Stimulated activated CD8-positive, alpha-beta memory T cell treated with anti-CD3 and anti-CD28 coated beads, Interleukin-7, amount 100 ng/mL, for 48 hours (primary cell): ENCODE data around the gene KLF16.

Experiments
- DNase-seq, 2 donors: peaks; one replicate each; pipeline ENCODE4 v3.0.0-alpha.2; 2020; ENCODE audit warnings: low read depth in 1 of 2; ENCODE audit errors: extremely low read depth in 1 of 2

KLF16 gene

DNA sequence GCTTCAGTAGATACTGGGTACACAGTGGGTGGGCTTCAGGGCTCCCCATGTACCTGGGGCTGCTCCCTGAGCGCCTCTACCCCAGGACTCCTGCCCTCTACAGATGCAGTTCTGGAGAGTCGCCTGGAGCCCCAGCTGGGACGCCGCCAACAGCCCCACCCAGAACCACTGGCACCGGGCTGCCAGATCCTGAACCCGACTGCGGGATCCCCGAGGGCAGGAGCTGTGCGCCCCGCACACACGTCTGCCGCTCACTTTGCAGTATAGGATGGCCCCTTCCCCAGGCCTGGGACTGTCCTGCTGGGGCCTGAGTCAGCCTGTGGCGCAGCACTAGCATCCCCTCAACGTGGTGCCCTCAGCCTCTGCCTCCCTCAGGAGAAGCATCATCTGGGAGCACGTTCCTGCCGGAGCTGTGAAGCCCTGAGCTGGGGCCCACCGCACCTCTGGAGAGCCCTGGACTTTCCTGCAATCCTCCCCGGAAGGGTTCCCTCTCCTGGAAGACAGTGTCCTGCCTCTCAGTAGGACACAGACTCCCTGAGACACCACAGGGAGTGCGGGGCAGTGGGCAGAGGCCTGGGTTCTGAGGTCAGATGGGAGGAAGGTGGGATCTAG is 18.8 kb downstream of the KLF16 start:
- DNase-seq, result no peak

DNA sequence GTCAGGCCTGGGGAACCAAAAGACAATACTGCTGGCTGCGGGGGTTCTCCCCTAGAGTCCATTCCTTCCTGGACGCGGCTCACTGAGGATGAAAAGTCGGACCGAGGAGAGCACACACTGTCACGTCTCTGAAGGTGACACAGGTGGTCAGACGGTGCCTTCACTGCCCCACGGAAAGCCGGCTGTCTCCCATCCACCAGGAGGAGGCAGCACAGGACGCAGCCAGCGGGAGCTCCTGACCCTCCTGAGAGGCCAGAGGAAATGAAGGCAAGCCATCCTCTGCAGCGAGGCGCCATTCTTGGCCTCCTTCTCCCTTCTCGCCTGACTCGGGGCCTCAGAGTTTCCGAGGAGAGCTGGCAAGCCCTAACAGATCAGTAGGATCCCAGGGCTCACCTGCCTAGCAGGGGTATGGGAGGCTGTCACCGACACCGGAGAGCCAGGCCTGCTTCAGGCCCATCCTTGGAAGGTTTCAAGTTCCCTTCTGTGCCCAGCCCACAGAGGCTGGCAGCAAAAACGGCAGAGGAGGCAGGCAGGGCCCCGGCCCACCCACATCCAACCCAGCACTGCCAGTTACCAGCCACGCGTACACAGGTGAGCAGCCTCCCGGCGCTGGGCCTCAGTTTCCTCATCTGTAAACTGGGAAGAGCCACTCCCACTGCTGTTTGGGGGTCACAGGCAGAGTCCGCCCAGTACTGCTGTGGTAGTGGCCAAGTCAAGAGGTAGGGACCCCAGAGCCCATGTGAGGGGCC is 19.6 kb downstream of the KLF16 start:
- DNase-seq, result no peak

DNA sequence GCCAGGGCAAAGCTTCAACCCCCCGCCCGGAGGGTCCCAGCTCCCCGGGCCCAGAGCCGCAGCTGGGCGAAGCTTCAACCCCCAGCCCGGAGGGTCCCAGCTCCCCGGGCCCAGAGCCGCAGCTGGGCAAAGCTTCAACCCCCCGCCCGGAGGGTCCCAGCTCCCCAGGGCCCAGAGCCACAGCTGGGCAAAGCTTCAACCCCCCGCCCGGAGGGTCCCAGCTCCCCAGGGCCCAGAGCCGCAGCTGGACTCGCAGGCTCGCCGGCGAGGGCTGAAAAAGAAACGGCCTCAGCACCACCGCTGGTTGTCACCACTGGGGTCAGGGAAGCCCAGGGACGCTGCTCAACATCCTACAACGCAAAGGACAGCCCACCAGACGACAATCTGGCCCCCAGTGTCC is 20.3 kb downstream of the KLF16 start:
- no peak for DNase-seq

DNA sequence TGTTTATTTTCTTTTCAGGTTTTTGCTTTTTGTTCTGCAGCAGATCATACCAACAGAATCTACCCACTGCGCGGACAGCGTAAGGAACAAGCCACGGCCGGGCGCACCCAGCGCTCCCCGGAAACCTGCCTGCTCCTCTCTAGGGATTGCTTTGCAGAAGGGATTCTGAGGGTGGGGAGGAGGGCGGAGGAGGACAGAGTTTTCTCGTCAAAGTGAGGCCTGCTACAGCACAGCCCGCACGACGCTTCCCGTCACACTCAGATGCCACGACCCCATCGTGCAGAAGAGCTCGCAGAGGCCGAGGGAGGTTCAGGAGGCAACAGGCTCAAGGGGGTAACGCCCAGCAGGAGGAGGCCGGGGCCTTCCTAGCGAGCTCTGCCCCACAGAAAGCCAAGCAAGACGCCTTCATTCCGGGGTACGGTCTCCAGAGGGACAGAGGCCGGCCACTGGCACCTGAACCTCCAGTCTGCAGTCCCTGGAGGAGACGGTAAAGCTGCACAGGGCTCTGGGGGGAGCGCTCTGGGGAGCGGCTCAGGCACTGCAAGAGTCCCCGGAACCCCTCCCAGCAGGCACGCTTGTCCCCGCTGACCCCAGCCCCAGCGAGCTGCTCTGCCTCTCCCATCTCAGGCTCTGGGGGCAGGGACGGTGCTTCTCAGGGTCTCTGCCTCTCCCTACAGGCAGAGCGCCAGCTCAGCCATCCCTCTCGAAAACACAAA is 22.0 kb downstream of the KLF16 start:
- DNase-seq, result no peak

DNA sequence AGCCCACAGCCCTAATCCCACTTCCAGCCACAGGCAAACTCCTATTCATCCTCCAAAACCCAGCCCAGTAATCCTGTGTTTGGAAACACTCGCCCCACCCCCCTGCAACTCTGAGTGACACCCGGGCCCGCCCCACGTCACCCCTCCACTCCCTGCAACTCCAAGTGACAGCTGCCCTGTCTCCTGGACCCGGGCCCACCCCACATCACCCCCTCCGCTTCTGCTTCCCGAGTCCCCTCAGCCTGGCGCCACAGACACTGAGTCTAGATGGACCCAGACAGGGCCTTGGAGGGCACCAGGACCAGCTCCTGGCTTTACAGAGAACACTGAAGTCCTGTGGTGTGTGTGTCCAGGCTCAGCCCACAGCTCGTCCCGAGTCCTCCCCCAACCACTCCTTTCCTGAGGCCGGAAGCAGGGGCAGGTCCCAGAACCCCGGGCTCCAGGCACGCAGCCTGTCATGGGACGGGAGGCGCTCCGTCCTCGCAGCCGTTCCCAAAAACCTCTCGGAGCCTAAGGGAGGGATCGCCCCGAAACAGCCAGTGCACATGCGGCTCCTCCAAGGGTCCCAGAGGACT is 22.8 kb downstream of the KLF16 start:
- no peak for DNase-seq

DNA sequence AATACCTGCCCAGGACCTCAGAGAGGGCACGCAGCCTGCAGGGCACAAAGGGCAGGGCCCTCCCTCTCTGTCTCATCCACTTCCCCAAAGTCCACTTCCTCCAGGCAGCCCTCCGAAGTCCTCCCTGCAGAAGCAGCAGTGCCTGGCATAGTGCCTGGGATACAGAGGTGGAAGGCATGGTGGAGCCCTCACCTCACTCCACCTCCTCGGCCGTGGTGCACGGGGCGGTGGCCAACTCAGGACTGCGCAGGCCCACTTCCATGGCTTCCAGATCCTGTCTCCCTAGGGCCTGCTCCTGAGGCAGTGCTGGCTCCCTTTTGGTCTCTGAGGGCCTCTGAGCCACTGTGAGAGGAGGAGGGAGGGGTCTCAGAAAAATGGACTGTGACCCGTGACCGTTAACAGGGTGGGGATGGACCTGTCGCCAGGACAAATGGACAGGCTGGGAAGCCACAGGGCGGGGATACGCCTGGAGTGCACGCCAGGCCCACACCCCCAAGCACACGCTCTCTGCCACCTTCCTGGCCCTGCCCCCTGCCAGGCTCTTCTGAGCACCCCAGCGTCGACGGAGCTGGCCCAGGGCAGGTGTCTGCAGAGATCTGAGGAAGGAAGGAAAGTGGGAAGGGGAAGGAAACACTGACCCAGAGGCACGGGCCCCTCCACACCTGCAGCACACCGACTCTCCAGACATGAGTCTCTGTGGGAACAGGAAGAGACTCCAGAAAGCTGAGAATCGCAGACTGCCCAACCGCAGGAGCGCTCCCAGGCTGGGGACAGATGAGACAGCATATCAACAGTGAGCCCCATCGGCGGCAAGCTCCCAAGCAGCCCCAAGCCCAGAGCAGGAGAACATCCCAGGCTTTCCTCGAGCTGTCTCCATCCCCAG is 23.5 kb downstream of the KLF16 start:
- DNase-seq, result no peak

DNA sequence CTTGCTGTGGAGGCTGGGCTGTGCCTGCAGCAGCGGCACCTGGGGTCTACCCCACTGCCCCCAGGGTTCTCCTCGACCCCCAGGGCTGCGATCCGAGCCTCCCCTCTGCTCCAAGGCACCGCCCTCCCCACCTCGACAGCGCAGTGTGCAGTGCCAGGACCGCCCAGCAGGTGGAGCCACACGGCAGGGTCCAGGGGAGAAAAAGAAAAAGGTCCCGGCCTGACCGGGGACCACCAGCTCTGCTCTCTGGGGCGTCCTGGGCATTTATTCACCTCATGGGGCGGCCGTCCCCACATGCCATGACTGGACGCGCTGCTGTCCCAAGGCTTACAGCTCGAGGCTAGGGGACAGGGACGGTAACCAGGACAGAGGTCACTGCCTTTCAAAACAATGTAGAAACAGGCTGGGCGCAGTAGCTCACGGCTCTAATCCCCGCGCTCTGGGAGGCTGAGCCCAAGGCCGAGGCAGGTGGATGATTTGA is 25.7 kb downstream of the KLF16 start:
- DNase-seq, result no peak

DNA sequence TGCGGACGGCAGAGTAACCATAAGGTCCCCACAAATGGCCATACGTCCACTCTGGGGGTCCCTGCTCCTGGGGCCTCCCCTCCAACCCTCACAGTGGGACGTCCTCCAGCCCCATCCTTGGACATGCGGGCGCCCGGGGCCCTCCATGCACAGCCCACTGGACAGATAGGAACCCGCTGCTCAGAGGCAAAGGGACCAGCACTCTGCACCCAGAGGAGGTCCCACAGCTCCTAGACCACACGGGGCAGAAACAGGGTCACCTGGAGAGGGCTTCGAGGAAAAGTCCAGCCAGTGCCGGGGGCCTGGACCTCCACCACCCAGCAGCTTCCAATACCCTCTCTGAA is 26.2 kb downstream of the KLF16 start:
- DNase-seq, result no peak

DNA sequence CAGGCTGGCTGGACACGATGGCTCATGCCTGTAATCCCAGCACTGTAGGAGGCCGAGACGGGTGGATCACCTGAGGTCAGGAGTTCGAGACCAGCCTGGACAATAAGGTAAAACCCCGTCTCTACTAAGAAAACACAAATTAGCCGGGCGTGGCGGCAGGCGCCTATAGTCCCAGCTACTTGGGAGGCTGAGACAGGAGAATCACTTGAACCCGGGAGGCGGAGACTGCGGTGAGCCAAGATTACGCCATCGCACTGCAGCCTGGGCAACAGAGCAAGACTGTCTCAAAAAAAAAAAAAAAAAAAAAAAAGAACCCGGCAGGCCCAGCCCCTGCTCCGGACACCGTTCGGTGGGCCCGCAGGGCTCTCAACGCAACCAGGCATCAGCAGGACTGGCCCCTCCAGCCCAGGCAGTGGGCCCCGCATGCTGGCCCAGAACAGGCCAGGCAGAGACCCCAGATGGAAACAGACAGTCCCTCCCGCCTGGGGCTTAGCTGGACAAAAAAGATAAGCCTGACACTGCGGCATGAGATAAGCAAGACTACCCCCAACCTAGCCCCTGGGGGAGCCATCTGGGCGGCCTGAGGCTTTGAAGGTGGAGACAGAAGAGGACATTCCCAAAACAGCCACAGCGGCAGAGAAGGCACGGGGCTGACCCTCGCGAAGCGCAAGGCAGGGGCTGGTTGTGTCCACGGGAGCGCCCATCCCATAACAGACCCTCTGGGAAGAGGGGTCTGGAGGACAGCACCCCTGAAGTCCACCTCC is 26.7 kb downstream of the KLF16 start:
- DNase-seq, result no peak

DNA sequence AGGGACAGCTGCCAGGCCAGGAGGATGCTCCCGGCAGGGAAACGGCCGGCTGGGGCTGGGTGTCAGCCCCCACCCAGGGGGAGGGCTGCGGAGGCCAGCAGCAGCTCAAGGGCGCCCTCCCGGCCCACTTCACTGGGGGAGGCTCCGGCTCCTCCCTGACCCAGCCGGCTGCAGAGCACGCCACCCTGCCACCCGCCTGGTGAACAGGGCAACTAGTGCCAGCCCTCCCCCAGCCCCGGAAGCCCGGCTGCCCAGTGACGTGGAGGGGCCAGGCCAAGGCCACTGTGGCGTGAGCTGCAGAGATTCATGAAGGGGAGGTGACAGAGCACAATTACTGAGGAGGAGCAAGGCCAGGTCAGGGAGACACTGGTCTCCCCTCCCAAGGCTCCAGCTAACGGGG is 29.8 kb downstream of the KLF16 start:
- DNase-seq, result no peak

DNA sequence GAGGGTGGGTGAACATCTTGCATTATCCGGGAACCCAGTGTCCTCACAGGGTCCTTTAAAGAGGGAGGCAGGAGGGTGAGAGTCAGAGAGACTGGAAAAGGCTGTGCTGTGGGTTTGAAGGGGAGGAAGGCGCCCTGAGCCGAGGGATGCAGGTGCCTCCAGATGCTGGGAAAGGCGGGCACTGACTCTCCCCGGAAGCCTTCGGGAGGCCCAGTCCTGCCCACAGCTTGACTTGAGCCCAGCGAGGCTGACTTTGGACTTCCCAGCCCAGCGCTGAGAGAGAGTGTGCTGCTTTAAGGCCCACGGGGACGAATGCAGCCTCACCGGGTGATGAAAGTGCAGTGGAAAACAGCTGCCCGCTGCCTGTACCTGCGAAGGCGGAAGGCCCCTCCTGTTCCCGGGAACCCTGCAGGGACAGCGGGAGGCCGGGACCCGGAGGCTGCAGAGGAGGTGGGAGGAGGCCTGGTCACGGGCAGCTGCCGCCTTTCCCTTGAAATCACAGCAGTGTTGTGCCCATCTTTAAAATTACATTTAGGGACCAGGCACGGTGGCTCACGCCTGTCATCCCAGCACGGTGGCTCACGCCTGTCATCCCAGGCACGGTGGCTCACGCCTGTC is 31.2 kb downstream of the KLF16 start:
- DNase-seq, result no peak

DNA sequence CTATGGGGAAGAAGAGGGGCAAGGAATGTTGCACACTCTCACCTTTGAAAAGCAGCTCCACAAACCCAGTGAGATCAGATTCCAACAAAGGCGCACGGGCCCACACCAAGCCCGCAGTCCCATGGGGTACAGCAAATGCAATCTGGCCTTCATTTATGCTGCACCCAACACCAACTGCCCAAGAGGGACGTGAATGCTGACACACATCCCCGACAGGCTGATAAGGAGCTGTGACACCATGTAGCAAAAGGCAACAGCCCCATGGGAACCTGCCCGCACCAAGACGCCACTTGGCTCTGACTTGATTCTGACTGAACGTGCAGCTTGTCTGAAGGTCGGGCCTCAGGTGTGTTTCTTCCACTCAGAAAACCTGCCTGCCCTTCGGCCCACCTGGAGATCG is 32.4 kb downstream of the KLF16 start:
- DNase-seq, result no peak

DNA sequence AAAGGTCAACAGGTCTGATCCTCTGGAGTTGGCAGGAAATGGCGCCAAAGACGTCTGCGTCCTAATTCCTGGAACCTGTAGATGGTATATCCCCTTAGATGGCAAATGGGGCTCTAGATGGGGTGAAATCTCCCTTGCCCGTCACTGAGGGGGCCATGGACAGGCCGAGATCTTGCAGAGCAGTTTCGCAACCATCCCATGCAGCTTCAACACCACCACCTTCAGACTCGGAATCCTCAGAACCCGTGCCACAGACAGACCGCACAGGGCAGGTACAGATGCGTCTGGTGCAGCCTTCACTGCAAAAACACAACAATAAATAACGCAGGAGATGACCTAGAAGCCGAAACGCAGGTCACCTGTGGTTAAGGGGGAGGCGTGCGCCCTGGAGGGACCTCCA is 32.8 kb downstream of the KLF16 start:
- DNase-seq, result no peak

DNA sequence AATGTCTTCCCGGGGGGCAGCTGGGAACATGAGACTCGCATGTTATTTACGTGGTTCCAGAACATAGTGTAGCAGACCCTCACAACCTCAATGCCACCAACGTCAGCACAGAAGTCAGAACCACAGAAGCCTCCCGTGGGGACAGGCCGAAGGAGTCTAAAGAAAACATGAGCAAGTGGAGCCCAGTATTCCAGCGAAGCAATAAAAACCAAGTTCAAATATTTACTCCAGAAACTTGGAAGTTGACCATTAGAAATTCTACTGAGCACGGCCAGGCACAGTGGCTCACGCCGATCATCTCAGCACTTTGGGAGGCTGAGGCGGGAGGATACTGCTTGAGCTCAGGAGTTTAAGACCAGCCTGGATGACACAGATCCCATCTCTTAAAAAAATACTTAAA is 33.4 kb downstream of the KLF16 start:
- DNase-seq, result no peak

DNA sequence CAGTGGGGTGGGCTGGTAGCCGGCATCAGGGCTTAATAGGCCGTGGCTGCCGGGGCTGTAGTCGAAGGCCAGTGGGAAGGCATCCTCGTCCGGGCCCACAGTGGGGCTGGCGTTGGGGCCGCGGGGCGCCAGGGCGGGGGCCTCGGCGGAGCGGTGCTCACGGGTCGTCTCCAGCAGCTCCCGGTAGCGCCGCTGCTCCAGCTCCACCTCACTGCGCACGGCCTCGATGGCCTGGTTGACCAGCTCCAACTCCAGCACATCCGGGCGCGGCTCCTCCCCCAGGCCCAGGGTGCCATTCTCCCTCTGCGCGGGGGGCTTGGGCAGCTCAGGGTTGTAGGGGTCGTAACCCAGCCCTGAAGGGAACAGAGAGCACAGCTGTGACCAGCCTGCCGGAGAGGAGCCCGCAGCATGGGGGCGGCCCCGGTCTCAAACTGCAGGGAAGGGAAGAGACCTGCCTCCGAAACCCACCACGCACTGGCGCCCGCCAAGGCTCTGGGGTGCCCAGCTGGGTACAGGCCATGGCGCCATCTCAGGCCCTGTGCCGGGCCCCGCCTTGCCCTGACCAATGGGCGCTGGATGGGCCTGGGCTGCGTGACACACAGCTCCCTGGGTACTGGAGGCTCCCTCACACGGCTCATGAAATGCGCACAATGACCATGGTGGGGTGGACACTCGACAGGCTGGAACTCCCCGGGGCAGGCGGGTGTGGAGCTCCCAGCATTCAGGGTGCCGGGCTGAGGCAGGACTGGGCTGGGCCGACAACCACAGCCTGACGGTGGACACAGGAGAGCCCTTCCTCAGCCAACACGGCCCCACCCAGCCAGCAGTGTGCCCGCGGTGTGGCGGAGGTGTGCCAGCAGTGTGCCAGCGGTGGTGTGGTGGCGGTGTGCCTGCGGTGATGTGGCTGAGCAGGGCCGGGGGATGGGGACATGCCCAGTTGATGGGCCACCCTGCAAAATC is 34.8 kb downstream of the KLF16 start:
- no peak for DNase-seq

DNA sequence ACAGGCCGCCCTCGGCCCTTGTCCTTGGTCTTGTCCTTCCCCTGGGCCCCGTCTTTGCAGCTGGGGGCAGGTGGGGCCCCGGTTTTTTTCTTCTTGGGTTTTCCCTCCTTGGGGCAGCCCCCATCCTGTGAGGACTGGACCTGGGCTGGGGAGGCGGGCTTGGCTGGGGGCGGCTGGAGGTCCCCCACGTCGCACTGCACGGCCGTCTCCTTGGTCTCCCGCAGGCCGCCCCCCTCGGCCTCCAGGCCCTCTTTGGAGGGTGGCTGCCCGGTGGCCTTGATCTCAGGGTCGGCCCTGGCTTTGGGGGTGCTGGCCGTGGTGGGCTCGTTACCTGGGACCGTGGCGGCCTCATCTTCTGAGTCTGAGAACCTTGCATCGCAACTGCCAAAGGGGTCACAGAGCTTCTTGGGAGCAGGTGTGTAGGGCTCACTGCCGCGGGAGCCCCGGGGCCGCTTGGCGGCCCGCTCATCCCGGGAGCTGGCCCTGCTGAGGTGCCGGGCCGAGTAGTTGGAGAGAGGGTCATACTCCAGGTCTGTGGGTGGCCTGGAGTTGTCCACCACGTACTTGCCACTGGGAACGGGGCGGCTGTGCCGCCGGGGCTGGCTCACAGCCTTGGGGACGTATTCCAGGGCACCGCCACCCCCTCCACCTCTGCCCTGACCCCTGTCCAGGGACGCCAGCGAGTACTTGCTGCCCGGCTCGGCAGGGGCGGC is 35.7 kb downstream of the KLF16 start:
- DNase-seq, result no peak

DNA sequence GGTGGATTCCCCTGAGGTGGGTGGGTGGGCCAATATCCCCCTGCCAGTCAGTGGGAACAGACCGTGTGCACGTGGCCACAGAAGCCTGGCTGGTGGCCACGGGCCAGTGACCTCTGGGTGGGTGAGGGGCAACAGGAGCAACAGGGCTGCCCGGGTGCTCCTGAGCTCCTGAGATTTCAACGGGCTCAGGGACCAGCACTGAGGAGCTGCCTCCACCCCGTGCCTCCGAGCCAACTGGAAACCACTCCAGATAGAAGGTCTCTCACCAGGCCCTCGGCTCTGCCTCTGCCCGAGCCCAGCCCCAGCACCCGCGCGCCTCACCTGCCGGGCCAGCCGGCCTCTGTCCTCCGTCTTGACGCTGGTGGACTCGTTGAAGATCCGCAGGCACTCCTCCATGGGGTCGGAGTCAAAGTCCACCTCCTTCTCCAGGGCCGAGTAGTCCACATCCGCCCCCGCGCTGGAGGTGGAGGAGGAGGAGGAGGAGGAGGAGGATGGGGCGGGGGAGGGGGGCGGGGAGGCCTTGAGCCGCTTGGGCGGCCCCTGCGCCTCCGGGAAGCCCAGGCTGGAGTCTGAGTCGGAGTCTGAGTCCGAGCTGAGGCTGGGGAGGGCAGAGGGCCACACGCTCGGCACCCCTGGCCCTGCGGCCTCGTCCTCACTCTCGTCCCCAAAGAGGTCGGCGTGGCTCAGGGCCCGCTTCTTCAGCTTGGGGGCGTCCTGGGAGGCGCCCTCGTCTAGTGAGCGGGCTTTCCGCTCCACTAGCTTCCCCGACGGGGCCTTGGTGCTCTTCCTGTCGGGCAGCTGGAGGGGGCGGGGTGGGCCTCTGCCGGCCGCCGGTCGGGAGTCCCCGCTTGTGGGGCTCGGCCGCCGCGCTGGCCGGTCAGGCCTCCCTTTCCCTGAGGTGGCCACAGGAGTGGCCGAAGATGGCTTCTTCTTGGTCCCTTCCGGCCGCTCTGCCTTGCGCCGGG is 36.5 kb downstream of the KLF16 start:
- no peak for DNase-seq
